Measurements from ENCODE around the gene MARVELD1. TPM values are rescaled to one million over a fixed set of nuclear protein-coding genes. Genes with fewer than 3 reads are reported as not detected.

The MARVELD1 gene
- total and polyA plus RNA-seq, 2 of the 13 experiments (the other 11 are each of a cell fraction or from before 2014, with no cell fraction given), result not detected

DNA sequence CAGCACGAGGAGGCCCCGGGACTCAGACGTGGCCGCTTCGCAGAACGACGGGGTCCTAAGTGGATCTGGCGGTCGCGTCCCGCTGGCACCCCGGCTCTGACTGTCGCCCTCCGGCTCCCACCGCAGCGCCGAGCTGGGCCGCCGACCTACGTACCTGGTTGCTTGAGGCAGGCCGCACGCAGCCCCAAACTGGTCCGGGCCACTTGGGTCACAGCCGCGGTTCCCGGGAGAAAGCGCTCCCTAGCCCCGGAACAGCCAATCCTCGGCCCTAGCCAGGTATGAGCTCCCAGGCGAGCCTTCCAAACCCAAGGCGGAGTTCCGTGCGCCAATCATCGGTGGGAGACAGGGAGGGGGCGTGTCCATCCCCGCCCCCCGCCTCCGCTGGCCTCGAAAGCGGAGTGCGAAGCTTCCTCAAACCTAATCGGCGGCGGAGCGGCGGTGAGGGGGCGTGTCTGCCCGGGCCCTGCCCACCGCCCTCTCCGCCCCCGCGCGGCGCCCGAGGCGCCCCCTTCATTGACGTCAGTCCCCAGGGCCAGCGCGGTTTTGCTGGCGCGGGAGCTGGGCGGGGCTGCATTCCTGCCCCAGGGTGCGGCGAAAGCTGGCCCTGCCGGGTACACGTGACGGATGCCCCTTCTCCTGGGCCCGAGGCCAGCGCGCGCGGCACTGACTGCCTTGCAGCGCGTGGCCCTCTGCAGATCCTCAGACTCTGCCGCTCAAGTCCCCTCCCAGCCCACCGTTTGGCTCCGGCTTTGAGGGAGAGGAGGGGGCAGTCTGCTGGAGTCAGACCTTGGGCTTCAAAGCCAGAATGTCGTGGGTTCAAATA, 26.4 kb upstream of the MARVELD1 start, which contains the start of gene AVPI1 (continued):
- TF ChIP-seq, protein P1, sequence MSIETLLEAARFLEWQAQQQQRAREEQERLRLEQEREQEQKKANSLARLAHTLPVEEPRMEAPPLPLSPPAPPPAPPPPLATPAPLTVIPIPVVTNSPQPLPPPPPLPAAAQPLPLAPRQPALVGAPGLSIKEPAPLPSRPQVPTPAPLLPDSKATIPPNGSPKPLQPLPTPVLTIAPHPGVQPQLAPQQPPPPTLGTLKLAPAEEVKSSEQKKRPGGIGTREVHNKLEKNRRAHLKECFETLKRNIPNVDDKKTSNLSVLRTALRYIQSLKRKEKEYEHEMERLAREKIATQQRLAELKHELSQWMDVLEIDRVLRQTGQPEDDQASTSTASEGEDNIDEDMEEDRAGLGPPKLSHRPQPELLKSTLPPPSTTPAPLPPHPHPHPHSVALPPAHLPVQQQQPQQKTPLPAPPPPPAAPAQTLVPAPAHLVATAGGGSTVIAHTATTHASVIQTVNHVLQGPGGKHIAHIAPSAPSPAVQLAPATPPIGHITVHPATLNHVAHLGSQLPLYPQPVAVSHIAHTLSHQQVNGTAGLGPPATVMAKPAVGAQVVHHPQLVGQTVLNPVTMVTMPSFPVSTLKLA (IDR thresholded peaks at IDR 0.05), result peak; percentile 81
- TF ChIP-seq, protein P2, sequence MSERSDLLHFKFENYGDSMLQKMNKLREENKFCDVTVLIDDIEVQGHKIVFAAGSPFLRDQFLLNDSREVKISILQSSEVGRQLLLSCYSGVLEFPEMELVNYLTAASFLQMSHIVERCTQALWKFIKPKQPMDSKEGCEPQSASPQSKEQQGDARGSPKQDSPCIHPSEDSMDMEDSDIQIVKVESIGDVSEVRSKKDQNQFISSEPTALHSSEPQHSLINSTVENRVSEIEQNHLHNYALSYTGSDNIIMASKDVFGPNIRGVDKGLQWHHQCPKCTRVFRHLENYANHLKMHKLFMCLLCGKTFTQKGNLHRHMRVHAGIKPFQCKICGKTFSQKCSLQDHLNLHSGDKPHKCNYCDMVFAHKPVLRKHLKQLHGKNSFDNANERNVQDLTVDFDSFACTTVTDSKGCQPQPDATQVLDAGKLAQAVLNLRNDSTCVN (CRISPR knock-in tag; IDR thresholded peaks at IDR 0.05; ENCODE audit: borderline replicate concordance), result no peak; the same call in 1 of the 2 replicates
- peak; percentile 81; the same call in 1 of the 2 replicates for TF ChIP-seq ZSCAN9 (CRISPR knock-in tag; IDR thresholded peaks at IDR 0.05; ENCODE audit: borderline replicate concordance)
- TF ChIP-seq, protein P3, sequence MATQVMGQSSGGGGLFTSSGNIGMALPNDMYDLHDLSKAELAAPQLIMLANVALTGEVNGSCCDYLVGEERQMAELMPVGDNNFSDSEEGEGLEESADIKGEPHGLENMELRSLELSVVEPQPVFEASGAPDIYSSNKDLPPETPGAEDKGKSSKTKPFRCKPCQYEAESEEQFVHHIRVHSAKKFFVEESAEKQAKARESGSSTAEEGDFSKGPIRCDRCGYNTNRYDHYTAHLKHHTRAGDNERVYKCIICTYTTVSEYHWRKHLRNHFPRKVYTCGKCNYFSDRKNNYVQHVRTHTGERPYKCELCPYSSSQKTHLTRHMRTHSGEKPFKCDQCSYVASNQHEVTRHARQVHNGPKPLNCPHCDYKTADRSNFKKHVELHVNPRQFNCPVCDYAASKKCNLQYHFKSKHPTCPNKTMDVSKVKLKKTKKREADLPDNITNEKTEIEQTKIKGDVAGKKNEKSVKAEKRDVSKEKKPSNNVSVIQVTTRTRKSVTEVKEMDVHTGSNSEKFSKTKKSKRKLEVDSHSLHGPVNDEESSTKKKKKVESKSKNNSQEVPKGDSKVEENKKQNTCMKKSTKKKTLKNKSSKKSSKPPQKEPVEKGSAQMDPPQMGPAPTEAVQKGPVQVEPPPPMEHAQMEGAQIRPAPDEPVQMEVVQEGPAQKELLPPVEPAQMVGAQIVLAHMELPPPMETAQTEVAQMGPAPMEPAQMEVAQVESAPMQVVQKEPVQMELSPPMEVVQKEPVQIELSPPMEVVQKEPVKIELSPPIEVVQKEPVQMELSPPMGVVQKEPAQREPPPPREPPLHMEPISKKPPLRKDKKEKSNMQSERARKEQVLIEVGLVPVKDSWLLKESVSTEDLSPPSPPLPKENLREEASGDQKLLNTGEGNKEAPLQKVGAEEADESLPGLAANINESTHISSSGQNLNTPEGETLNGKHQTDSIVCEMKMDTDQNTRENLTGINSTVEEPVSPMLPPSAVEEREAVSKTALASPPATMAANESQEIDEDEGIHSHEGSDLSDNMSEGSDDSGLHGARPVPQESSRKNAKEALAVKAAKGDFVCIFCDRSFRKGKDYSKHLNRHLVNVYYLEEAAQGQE (IDR thresholded peaks at IDR 0.05; ENCODE audit: borderline replicate concordance in 1 of 2, low read depth in 1 of 2, low read length in 2 of 2), result peak in 1 of 2 experiments; percentile 66; a peak in 1 of 4 replicates
- TF ChIP-seq, protein P4, sequence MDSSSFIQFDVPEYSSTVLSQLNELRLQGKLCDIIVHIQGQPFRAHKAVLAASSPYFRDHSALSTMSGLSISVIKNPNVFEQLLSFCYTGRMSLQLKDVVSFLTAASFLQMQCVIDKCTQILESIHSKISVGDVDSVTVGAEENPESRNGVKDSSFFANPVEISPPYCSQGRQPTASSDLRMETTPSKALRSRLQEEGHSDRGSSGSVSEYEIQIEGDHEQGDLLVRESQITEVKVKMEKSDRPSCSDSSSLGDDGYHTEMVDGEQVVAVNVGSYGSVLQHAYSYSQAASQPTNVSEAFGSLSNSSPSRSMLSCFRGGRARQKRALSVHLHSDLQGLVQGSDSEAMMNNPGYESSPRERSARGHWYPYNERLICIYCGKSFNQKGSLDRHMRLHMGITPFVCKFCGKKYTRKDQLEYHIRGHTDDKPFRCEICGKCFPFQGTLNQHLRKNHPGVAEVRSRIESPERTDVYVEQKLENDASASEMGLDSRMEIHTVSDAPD (CRISPR knock-in tag; IDR thresholded peaks at IDR 0.05), result peak; percentile 84
- peak; percentile 54 for TF ChIP-seq NR2C2 (CRISPR knock-in tag; IDR thresholded peaks at IDR 0.05; ENCODE audit: borderline replicate concordance)
- peak; percentile 48 for TF ChIP-seq CEBPG (CRISPR knock-in tag; IDR thresholded peaks at IDR 0.05)
- TF ChIP-seq NR2F1 (CRISPR knock-in tag; IDR thresholded peaks at IDR 0.05), result peak in 1 of 2 experiments; percentile 23; a peak in 1 of 4 replicates
- peak; percentile 36; the same call in 1 of the 2 replicates for TF ChIP-seq GATA4 (IDR thresholded peaks at IDR 0.05; ENCODE audit: borderline replicate concordance, low read depth)
- no peak for TF ChIP-seq ZSCAN30 (CRISPR knock-in tag; IDR thresholded peaks at IDR 0.05)
- TF ChIP-seq, protein P5, sequence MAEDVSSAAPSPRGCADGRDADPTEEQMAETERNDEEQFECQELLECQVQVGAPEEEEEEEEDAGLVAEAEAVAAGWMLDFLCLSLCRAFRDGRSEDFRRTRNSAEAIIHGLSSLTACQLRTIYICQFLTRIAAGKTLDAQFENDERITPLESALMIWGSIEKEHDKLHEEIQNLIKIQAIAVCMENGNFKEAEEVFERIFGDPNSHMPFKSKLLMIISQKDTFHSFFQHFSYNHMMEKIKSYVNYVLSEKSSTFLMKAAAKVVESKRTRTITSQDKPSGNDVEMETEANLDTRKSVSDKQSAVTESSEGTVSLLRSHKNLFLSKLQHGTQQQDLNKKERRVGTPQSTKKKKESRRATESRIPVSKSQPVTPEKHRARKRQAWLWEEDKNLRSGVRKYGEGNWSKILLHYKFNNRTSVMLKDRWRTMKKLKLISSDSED (CRISPR knock-in tag; IDR thresholded peaks at IDR 0.05), result no peak
- peak; percentile 46; the same call in 1 of the 2 replicates for TF ChIP-seq SP1 (IDR thresholded peaks at IDR 0.05)
- peak; percentile 89; the same call in 1 of the 2 replicates for TF ChIP-seq SP1 (CRISPR knock-in tag; IDR thresholded peaks at IDR 0.05)
- peak; percentile 97; the same call in 1 of the 2 replicates for TF ChIP-seq ZNF572 (CRISPR knock-in tag; IDR thresholded peaks at IDR 0.05)
- peak; percentile 82; the same call in 1 of the 2 replicates for TF ChIP-seq SALL2 (CRISPR knock-in tag; IDR thresholded peaks at IDR 0.05)
- TF ChIP-seq NR2F2 (IDR thresholded peaks at IDR 0.05; ENCODE audit: borderline replicate concordance, low read depth), result peak; percentile 34; the same call in 1 of the 2 replicates

Data from HepG2 (cell line).